Left lung (tissue), 10 donors: ENCODE results near the gene CAMTA1. TPM values are rescaled to one million over a fixed set of nuclear protein-coding genes. Genes with fewer than 3 reads are reported as not detected.

Source experiments
- ATAC-seq: fragments of 200-7000 bp; cut with Tn5 transposase; one replicate; pipeline ENCODE4 v1.9.1; 2020; ENCODE audit warnings: moderate library complexity
- DNase-seq, 4 donors: peaks; one replicate each; pipeline ENCODE4 v3.0.0-alpha.2; 2013 to 2020
- H3K27ac ChIP-seq, 2 donors: fragments of 200-600 bp; sonication (generic) in 1 of 2; one replicate each; pipeline versions ENCODE4 v1.5.0 to v1.8.0; 2020 to 2021
- H3K27me3 ChIP-seq, 2 donors: fragments of 200-600 bp; sonication (generic) in 1 of 2; one replicate each; pipeline versions ENCODE4 v1.5.0 to v1.8.0; 2020 to 2021
- H3K36me3 ChIP-seq, 2 donors: fragments of 200-600 bp; sonication (generic) in 1 of 2; one replicate each; pipeline versions ENCODE4 v1.5.0 to v1.8.0; 2020 to 2021
- H3K4me1 ChIP-seq, 2 donors: fragments of 200-600 bp; one replicate each; pipeline ENCODE4 v1.8.0; 2021
- H3K4me3 ChIP-seq, 2 donors: fragments of 200-600 bp; sonication (generic) in 1 of 2; one replicate each; pipeline versions ENCODE4 v1.5.0 to v1.8.0; 2020 to 2021; ENCODE audit warnings: mild to moderate bottlenecking in 1 of 2
- H3K9me3 ChIP-seq, 2 donors: fragments of 200-600 bp; sonication (generic) in 1 of 2; one replicate each; pipeline versions ENCODE4 v1.5.0 to v1.8.0; 2020 to 2021
- CTCF ChIP-seq, 2 donors: fragments of 200-600 bp; sonication (generic) in 1 of 2; IDR thresholded peaks; one replicate each; pipeline versions ENCODE4 v1.5.0 to v1.8.0; 2021; ENCODE audit warnings: antibody characterized with exemption in 2 of 2
- intact Hi-C, 2 donors: fragments of 100-400 bp; cut with DNase I; formaldehyde crosslinking; loops; one replicate each; pipeline versions ENCODE4 v1.11.2 to v1.14.2; 2022
- polyA plus RNA-seq, 6 donors: library from polyadenylated mRNA; unstranded; fragments of 120-200 nt; gene quantifications; one replicate each; pipeline ENCODE4 v1.2.1, GENCODE V29; 2013; ENCODE audit not compliant: insufficient read length in 6 of 6
- total RNA-seq, 2 donors: library from RNA; stranded (reverse); fragmentation: NEBNext Ultra II Directional; extraction: Animal tissue kit (Norgen Biotek cat#: 25700); gene quantifications; one replicate each; pipeline ENCODE4 v1.2.1, GENCODE V29; 2021
- donor health status: DM: no; HTN: yes; CAD: no.
- donor health status: DM: no; HTN: no; CAD: no.

The CAMTA1 gene
- total and polyA plus RNA-seq, 8 donors: 42.7 to 69.1 (median 49.4) TPM

DNA sequence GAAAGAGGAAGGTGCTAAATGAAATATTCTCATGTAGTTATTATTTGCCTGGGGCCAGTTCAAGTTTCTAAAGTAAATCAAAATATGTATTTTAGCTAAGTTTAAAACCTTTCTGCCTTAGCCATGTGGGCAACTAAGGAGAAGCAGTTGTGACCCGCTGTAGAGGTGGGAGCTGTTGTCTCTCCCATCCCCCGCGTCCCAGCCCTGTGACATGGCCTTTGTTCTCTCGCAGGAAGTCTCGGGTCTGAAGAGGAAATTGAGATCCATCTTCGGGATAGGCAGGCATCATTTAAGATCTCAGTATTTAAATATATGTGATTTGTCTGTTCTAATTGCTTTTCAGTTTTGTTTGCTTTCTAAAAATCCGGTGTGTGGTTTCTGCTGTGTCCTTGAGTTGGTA, 121.5 kb downstream of the CAMTA1 start:
- DNase-seq: no peak
- Histone ChIP-seq H3K4me1 (no peaks in the 10 kb centered on the region), H3K4me3 (no peak overlapping the region), H3K27ac (no peak overlapping the region), H3K27me3 (peaks cover 0 to 22% of the 10 kb centered on the region in 2 donors), H3K36me3 (no peaks in the 10 kb centered on the region), H3K9me3 (no peaks in the 10 kb centered on the region)
- intact Hi-C loops: no loop called here
- TF ChIP-seq CTCF (IDR thresholded peaks at IDR 0.05): no peak
- ATAC-seq: no peak

GRCh38 chr1:6907201-6907600, 121.9 kb downstream of the CAMTA1 start:
- Histone ChIP-seq H3K36me3 (no peaks in the 10 kb centered on the region), H3K27me3 (peaks cover 0 to 27% of the 10 kb centered on the region in 2 donors), H3K4me1 (no peaks in the 10 kb centered on the region), H3K27ac (no peak overlapping the region), H3K4me3 (no peak overlapping the region), H3K9me3 (no peaks in the 10 kb centered on the region)
- intact Hi-C loops: no loop called here
- DNase-seq (no peak), ATAC-seq (no peak)
- no peak for TF ChIP-seq CTCF (IDR thresholded peaks at IDR 0.05)

DNA sequence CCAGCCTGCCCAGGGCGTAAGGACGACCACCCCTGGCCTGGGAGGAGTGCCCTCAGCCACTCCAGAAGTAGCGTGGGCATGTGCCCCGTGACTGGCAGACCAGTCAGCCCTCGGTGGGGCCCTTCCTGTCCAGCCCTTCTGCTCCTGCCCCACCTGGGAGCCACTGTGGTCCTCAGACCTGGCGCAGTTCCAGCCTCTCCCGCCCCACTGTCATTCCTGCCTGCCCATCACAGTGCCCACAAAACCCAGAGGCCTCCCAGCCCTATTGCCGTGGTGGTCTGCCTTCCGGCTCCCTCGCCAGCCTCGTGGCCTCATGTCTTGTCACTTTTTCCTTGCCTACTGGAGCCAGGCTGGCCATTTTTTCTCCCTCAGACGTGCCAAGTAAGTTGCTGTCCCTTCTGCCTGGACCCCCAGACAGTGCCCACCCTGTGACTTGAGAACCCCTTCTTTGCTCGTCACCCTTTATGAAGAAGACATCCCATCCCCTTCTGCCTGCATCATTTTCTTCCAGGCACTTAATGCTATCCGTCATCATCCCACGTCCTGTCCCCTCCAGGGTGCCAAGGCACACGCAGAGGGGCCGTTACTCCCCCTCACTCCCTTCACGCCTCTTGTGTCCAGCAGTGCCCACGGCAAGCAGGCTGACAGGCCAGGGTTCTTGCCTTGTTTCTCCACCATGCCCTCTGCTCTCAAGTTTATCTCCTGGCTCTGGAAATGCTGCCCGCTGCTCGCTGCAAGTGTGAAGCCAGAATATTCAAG, 122.6 kb downstream of the CAMTA1 start:
- intact Hi-C loops: no loop called here
- H3K4me1 ChIP-seq: no peaks in the 10 kb centered on the region
- H3K27me3 ChIP-seq: peaks cover 0 to 33% of the 10 kb centered on the region in 2 donors
- no peak for DNase-seq
- no peak overlapping the region for H3K27ac ChIP-seq
- H3K36me3 ChIP-seq: no peaks in the 10 kb centered on the region
- H3K4me3 ChIP-seq: no peak overlapping the region
- TF ChIP-seq CTCF (IDR thresholded peaks at IDR 0.05): no peak
- no peaks in the 10 kb centered on the region for H3K9me3 ChIP-seq
- no peak for ATAC-seq

DNA sequence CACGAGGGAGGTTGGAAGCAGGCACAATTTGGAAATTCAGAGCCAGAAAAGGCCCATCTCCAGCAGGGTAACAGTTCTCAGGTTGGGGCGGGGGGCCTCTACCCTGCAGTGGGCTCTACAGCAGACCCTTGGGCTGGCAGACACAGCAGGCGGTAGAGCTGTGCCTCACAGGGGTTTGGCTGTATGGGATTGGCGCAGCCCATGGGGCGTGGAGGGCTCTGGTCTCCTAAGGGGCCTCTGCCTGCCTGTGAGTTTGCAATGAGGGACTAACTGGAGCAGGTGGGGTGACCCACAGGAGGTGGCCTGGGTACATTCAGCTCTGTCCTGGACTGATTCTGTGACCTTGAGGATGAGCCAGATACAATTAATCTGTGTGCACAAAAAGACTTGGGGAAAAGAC, 124.1 kb downstream of the CAMTA1 start:
- no peak for ATAC-seq
- H3K36me3 ChIP-seq: no peaks in the 10 kb centered on the region
- no peak for TF ChIP-seq CTCF (IDR thresholded peaks at IDR 0.05)
- H3K27me3 ChIP-seq: peaks cover 0 to 44% of the 10 kb centered on the region in 2 donors
- H3K4me3 ChIP-seq: no peak overlapping the region
- intact Hi-C loops: no loop called here
- no peak overlapping the region for H3K27ac ChIP-seq
- no peaks in the 10 kb centered on the region for H3K9me3 ChIP-seq
- no peaks in the 10 kb centered on the region for H3K4me1 ChIP-seq
- no peak for DNase-seq

- intact Hi-C loops: no loop called here
- no peaks in the 10 kb centered on the region for H3K36me3 ChIP-seq
These were observed 124.6 kb downstream of the CAMTA1 start for GRCh38 chr1:6909857-6910256.

More at GRCh38 chr1:6909857-6910256, 124.6 kb downstream of the CAMTA1 start:
- no peak for DNase-seq
- Histone ChIP-seq H3K4me3 (no peak overlapping the region), H3K9me3 (no peaks in the 10 kb centered on the region), H3K4me1 (no peaks in the 10 kb centered on the region), H3K27me3 (peaks cover 0 to 49% of the 10 kb centered on the region in 2 donors), H3K27ac (no peak overlapping the region)
- ATAC-seq: no peak
- no peak for TF ChIP-seq CTCF (IDR thresholded peaks at IDR 0.05)
